Panc1 (cell line): ENCODE data around the gene PRDM12. TPM values are rescaled to one million over a fixed set of nuclear protein-coding genes. Genes with fewer than 3 reads are reported as not detected.

Source experiments
- ATAC-seq: fragments of 200-7000 bp; cut with Tn5 transposase; 2 replicates; pipeline ENCODE4 v1.9.1; 2020; ENCODE audit warnings: mild to moderate bottlenecking, moderate library complexity
- BruUV-seq: library from RNA; stranded (reverse); fragments of 400-500 nt; replicated peaks from 2 replicates; lab custom pipeline; 2021; lab: Mats Ljungman, UMichigan
- CTCF ChIA-PET: fragments of 300-600 bp; sonication (Branson Sonifier 250); formaldehyde crosslinking; loops from one replicate; lab custom pipeline; 2022; ENCODE audit warnings: antibody characterized with exemption; lab: Charles Lee
- POLR2A ChIA-PET: fragments of 300-600 bp; sonication (Branson Sonifier 250); formaldehyde crosslinking; loops from one replicate; lab custom pipeline; 2022; ENCODE audit warnings: antibody characterized with exemption; lab: Charles Lee
- DNase-seq: peaks from one replicate; pipeline ENCODE4 v3.0.0-alpha.2; 2010; ENCODE audit warnings: low read depth, low spot score
- H3K27ac ChIP-seq: 2 replicates; pipeline ENCODE4 v1.5.1; 2011; ENCODE audit warnings: mild to moderate bottlenecking, low read length, inconsistent platforms
- H3K27me3 ChIP-seq: fragments of 200-500 bp; sonication (Bioruptor generic); 2 replicates; pipeline ENCODE4 v1.6.0; 2014; ENCODE audit warnings: low read length, inconsistent platforms; ENCODE audit not compliant: control insufficient read depth, insufficient read depth
- H3K36me3 ChIP-seq: fragments of 200-500 bp; sonication (Bioruptor generic); 2 replicates; pipeline ENCODE4 v1.5.1; 2014; ENCODE audit warnings: inconsistent platforms, mild to moderate bottlenecking, low read length, moderate library complexity; ENCODE audit not compliant: control insufficient read depth, insufficient read depth
- H3K4me1 ChIP-seq: 2 replicates; pipeline ENCODE4 v1.5.1; 2011; ENCODE audit warnings: inconsistent platforms, mild to moderate bottlenecking, low read length, moderate library complexity; ENCODE audit not compliant: control insufficient read depth, insufficient read depth
- H3K4me3 ChIP-seq, 2 experiments: 2 replicates each; pipeline ENCODE4 v1.5.1; 2011 to 2012; ENCODE audit warnings: low read depth in 2 of 2, low read length in 2 of 2, mild to moderate bottlenecking in 2 of 2, inconsistent platforms in 1 of 2, moderate library complexity in 1 of 2
- H3K9me3 ChIP-seq: fragments of 200-500 bp; sonication (Bioruptor generic); 2 replicates; pipeline ENCODE4 v1.5.1; 2014; ENCODE audit warnings: low read depth, mild to moderate bottlenecking, inconsistent platforms, low read length, moderate library complexity; ENCODE audit not compliant: control insufficient read depth, insufficient read depth
- POLR2AphosphoS5 ChIP-seq: IDR thresholded peaks from 2 replicates; pipeline ENCODE4 v1.6.1; 2012; ENCODE audit warnings: mild to moderate bottlenecking, low read depth, low read length, moderate library complexity
- SIN3A ChIP-seq: IDR thresholded peaks from 2 replicates; pipeline ENCODE4 v1.6.1; 2012; ENCODE audit warnings: low read depth, mild to moderate bottlenecking, low read length, moderate library complexity, borderline replicate concordance; ENCODE audit not compliant: insufficient read depth
- TCF7L2 ChIP-seq: IDR thresholded peaks from 2 replicates; pipeline ENCODE4 v1.6.1; 2011; ENCODE audit warnings: mild to moderate bottlenecking, low read depth, low read length, inconsistent platforms
- in situ Hi-C: cut with HindIII; loops from 2 replicates; pipeline ENCODE4 v1.10.0; 2016; ENCODE audit warnings: low sequenced_read_pairs, low pct_unique_long_range_greater_than_20kb
- intact Hi-C: fragments of 100-400 bp; cut with micrococcal nuclease; formaldehyde crosslinking; loops from one replicate; pipeline ENCODE4 v1.10.0; 2022; ENCODE audit not compliant: unreplicated experiment
- total RNA-seq: library from RNA; stranded (reverse); gene quantifications from one replicate; pipeline ENCODE4 v1.2.1, GENCODE V29; 2021; ENCODE audit not compliant: unreplicated experiment
- TF ChIP-seq, protein P1 (sequence below): fragments of 450-650 bp; IDR thresholded peaks from 2 replicates; pipeline ENCODE4 v1.5.1; 2017; ENCODE audit warnings: mild to moderate bottlenecking
- TF ChIP-seq, protein P2 (sequence below), 2 experiments: IDR thresholded peaks; 2 replicates each; pipeline ENCODE4 v1.6.1; 2011 to 2012; ENCODE audit warnings: low read depth in 2 of 2, control low read depth in 1 of 2, low read length in 1 of 2, mild to moderate bottlenecking in 1 of 2, moderate library complexity in 1 of 2; ENCODE audit not compliant: insufficient read depth in 1 of 2

PRDM12 gene
- total RNA-seq, 1 experiment from 2014 or later = 0.08 TPM

DNA sequence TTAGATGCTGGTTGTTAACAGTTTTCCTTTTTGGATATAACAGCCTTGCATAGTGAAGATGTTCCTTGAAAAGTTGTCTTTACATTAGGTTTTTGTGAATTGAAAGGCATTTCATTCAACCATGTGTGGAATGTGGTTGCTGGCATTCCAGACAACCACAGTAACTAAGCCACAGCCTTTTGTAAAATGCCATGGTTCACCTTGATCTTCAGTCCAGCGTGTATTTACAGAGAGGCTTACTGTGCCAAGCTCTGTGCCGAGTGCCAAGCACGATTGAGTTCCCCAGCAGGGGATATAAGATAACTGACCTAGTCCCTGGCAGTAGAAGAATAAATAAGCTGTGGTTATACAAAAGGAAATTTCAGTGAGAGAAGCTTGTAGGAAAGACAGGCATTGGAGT, 34.1 kb downstream of the PRDM12 start:
- BruUV-seq = no TSS peak
- H3K4me1 ChIP-seq = no peaks in the 10 kb centered on the region; the same call in 1 of the 2 replicates
- peaks cover 15% of the 10 kb centered on the region for H3K36me3 ChIP-seq
- no peak overlapping the region for H3K27ac ChIP-seq
- no peak for DNase-seq
- ChIA-PET CTCF (interaction anchor here (0.6 kb wide), 1 partner anchor 192 kb away, joined by 3 read pairs; no protein-coding TSS in a partner anchor), POLR2A (no interaction called here)
- TF ChIP-seq SIN3A (no peak), TCF7L2 (no peak), POLR2AphosphoS5 (no peak)
- TF ChIP-seq, protein P1, sequence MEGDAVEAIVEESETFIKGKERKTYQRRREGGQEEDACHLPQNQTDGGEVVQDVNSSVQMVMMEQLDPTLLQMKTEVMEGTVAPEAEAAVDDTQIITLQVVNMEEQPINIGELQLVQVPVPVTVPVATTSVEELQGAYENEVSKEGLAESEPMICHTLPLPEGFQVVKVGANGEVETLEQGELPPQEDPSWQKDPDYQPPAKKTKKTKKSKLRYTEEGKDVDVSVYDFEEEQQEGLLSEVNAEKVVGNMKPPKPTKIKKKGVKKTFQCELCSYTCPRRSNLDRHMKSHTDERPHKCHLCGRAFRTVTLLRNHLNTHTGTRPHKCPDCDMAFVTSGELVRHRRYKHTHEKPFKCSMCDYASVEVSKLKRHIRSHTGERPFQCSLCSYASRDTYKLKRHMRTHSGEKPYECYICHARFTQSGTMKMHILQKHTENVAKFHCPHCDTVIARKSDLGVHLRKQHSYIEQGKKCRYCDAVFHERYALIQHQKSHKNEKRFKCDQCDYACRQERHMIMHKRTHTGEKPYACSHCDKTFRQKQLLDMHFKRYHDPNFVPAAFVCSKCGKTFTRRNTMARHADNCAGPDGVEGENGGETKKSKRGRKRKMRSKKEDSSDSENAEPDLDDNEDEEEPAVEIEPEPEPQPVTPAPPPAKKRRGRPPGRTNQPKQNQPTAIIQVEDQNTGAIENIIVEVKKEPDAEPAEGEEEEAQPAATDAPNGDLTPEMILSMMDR = no peak
- TF ChIP-seq, protein P2, sequence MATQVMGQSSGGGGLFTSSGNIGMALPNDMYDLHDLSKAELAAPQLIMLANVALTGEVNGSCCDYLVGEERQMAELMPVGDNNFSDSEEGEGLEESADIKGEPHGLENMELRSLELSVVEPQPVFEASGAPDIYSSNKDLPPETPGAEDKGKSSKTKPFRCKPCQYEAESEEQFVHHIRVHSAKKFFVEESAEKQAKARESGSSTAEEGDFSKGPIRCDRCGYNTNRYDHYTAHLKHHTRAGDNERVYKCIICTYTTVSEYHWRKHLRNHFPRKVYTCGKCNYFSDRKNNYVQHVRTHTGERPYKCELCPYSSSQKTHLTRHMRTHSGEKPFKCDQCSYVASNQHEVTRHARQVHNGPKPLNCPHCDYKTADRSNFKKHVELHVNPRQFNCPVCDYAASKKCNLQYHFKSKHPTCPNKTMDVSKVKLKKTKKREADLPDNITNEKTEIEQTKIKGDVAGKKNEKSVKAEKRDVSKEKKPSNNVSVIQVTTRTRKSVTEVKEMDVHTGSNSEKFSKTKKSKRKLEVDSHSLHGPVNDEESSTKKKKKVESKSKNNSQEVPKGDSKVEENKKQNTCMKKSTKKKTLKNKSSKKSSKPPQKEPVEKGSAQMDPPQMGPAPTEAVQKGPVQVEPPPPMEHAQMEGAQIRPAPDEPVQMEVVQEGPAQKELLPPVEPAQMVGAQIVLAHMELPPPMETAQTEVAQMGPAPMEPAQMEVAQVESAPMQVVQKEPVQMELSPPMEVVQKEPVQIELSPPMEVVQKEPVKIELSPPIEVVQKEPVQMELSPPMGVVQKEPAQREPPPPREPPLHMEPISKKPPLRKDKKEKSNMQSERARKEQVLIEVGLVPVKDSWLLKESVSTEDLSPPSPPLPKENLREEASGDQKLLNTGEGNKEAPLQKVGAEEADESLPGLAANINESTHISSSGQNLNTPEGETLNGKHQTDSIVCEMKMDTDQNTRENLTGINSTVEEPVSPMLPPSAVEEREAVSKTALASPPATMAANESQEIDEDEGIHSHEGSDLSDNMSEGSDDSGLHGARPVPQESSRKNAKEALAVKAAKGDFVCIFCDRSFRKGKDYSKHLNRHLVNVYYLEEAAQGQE (IDR thresholded peaks at IDR 0.05; ENCODE audit: insufficient read depth in 1 of 2, low read depth in 2 of 2, low read length in 1 of 2) = no peak
- H3K4me3 ChIP-seq = no peak overlapping the region
- intact Hi-C loops (no loop called here), in situ Hi-C loops (no loop called here)
- H3K27me3 ChIP-seq = no peaks in the 10 kb centered on the region
- no peak for ATAC-seq
- no peaks in the 10 kb centered on the region for H3K9me3 ChIP-seq

DNA sequence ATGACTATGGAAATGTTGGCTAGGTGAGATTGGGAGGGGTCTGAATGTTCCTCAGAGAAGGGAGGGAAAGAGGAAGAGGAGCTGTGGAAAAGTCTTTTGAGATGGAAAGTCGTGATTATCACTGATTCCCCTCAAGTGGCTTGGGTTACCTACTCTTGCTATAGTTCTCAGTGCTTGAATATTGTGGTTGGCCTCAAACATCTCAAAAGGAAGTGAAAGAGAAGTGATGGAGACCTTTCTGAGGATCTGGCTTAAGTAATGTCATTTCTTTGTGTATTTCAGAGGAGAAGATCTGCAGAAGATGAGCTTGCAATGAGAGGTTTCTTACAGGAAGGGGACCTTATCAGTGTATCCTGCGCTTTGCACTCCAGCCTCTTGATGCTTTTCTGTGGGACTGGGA, 34.7 kb downstream of the PRDM12 start:
- Histone ChIP-seq H3K36me3 (peaks cover 12% of the 10 kb centered on the region), H3K9me3 (no peaks in the 10 kb centered on the region), H3K27me3 (no peaks in the 10 kb centered on the region), H3K4me3 (no peak overlapping the region), H3K4me1 (no peaks in the 10 kb centered on the region; the same call in 1 of the 2 replicates), H3K27ac (no peak overlapping the region)
- CTCF ChIA-PET = interaction anchor here (0.6 kb wide), 1 partner anchor 192 kb away, joined by 3 read pairs; no protein-coding TSS in a partner anchor
- no TSS peak for BruUV-seq
- in situ Hi-C loops (no loop called here), intact Hi-C loops (no loop called here)
- DNase-seq (no peak), ATAC-seq (no peak)
- TF ChIP-seq SIN3A (no peak), TCF7L2 (no peak), POLR2AphosphoS5 (no peak)
- TF ChIP-seq, protein P1 = no peak
- TF ChIP-seq, protein P2 (IDR thresholded peaks at IDR 0.05; ENCODE audit: insufficient read depth in 1 of 2, low read depth in 2 of 2, low read length in 1 of 2) = no peak
- POLR2A ChIA-PET = no interaction called here
